SKM-1 treated with dmso at 0.1 percent for 144 hours (cell line): ENCODE results near the gene SH3PXD2A.

Experiments used
- DNase-seq: peaks from one replicate; lab custom pipeline; 2025; ENCODE audit not compliant: unreplicated experiment; lab: John Stamatoyannopoulos, UW

SH3PXD2A gene

DNA sequence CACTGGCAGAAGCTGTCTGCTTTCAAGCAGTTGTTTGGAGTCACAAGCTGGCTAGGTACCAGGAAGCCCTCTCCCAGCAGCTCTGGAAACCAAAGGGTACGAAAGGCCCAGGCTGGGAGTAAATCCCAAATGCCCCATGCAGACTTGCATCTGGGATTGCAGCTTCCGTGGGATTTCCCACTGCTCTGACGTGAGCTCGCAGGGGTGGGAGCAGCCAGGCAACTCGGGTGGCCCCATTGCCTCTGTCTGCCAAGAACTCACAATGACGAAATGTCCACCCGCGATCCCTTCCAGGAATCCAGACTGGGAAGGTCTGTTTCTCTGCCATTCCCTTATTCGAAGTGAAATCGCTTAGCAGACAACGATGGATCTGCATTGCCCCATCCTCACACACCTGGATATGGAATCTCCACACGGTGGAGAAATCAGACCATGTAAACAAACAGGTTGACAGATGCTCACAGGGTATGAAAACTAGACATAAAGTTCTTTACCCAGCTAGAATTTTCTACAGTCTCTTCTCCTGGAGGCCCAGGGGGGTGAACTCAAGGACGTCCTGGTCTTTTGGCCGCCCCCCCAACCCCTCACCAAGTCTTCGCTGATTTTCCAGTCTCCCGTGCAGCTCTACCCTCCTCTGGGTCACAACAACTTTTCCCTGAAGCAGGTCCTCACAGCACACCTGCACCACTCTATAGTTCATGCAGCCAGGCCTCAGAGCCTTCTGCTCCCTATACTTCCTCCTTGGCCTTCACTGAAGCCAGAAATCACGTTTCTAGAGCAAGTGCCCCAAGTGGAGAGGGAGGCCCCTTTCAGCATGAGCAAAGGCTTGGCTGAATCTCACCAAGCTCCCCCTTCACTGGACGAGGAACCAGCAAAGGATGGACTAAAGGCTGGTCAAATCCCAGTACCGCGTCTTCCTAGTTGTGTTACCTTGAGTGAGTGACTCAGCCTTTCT is 20.0 kb downstream of the SH3PXD2A start:
- no peak for DNase-seq

DNA sequence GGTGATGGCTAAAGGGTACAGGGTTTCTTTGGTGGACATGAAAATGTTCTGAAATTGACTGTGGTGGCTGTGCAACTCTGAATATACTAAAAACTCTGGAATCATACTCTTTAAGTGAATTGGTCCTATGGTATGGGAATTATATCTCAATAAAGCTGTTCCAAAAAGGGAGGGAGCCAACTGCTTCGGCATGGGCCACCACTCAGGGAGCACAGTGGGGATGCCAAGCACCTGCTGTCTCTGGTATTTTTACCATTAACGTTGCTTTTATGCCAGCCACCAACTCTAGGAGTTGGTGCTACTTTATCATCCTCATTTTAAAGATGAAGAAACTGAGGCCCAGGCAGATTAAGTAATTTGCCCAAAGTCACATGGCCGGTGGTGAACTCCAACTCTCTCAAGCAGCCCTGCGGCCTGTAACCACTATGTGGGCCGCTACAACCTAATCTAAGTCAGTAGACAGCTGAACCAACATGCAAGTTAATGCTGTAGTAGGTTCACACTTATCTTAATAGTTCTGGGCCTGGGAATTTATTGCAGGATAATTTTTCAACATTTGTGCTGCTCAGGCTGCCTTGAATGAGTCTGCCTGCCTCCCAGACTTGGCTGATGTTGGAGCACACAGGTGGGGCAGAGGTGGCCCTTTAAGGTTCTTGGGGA is 20.8 kb downstream of the SH3PXD2A start:
- DNase-seq, result no peak

DNA sequence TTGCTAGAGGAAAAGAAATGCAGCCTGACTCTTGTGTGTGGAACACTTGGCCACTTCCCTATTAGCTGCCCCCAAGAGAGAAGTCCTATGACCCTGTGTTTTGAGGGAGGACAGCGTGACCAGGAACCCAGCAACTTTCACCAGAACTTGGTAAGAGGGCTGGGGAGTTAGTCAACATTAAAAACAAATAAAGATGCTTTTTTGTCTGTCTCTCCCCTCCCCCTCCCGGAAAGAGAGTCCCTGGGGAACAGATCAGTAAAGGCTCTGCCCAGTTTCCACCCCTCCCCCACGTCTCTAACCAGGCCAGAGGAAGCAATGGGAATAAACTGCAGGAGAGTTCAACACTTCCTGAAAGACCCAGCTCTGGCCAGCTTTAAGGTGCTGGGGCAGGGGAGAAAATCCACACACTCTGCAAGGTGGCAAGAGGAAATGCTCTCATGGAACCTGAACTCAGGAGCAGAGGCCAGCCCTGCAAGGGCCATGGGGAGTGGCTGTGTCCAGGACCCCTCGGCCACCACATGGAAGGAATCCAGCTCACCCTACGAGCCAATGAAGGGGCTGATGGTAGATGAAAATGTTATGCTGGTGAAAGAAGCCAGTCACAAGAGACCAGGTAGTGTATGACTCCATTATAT is 21.5 kb downstream of the SH3PXD2A start:
- peak; percentile 33 for DNase-seq

DNA sequence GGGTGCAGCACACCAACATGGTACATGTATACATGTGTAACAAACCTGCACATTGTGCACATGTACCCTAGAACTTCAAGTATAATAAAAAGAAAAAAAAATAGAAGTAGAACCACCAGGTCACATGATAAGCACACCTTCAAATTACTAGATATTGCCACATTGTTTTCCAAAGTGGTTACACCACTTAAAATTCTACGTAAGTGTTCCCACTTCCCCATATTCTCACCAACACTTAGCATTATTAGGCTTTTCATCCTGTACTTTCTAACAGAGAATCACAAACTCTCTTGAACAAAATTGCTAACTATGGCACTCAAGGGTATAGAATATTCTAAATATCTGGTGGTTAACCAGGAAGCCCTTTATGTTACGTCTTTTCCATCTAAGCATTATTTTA is 22.6 kb downstream of the SH3PXD2A start:
- DNase-seq, result no peak

DNA sequence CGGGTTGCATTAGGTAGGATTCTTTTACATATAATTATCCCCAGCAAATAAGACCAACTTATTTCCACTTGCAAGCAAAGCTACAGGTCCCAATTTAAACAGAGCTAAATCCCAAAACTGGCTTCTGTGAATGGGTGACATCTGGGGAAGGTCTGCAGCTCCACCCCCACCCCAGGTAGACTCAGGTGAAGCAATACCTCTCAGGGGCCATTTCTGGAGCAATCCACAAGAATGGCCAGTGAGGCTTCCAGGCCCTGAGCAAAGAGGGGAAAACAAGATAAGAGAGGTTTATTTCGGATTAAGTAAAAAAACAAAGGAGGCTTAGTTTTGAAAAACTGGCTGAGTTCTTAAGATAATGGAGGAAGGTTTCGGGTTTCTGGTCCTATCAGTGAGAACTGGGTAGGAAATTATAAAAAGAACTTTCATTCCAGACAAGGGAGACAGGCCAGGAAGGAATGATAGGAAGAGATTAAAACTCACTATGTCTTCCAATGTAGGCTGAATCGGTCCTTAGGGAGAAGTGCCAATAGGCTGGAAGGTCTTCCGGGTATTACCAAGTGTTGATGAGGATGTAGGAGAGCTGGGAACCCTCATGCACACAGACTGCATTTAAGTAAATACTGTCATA is 25.4 kb downstream of the SH3PXD2A start:
- no peak for DNase-seq

DNA sequence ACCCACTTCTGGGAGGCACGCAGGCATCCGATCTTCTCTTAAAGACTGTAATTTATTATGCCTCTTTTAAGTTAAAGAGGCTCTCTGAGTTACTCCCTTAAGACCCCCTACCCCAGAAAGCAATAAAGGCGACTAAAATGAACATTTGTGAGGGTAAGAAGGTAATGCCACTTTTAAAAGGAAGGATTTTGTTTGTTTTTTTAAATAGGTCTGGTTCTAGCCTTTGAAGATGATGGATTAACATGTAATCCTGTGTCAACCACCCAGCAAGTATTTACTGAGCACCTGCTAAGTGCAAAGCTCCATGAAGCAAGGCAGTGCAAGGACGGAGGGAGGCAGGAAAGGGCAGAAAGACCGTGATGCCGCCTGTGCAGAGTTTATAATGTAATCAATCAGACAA is 26.1 kb downstream of the SH3PXD2A start:
- DNase-seq, result no peak

DNA sequence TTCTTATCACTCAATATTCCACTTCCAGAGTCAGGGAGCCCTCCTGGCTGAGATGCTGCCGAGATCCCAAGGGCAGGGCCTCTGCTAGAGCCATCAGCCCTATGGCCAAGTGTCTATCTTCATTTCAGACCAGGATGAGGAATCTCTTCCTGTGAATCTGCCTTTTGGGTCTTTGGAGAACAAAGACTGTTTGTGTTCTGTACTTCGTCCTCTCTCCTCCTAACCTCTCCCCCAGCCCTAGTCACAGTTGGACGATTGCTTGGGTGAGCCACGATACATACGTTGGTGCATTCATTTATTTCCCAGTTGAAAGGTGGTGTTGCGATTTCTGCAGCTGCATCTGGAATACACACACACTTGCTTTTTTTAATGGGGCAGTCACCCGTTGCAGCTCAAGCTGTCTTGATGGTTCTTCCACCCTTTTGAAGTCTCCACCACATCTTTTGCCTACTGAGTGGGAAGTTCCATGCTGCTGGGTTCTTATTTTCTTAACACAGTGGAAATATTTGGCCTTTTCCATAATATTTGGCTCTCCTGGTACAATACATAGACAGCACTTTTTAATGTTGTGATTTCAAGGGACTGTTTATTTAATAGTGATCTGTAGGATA is 26.7 kb downstream of the SH3PXD2A start:
- DNase-seq, result no peak

DNA sequence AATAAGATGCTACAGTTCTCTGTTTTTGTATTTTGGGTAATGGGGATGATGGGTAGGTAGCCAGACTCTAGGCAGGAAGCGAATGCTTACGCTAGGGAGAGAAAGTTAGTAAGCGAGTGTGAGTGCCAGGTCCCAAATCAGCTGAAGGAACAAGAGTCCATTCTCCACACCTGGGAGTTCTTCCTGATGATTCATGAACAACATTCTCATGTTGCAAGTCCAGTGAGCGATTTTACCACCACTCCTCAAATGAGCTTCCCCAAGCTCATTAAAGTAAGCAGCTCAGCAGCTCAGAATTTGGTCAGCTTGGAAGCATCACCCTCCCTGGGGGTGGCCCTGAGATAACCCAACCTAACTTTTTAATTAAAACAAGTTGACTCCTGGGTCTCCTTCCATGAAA is 27.3 kb downstream of the SH3PXD2A start:
- no peak for DNase-seq

DNA sequence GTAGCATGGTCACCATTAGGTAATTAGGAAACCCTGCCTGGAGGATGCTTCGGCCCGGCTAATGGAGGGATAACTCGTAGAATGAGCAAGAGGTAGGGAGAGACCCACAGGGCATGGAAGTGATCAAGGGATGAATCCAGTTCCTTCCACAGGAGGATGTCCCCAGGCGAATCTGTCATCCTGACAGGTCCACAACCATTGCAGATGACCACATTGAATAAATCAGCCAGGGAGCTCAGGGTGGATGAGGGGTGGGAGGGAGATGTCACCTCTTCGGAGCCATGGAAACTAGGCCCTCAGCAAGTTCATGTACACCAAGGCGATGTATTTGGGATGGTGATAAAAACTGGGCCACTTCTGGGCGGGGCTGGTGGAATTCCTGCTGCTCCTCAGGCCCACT is 28.5 kb downstream of the SH3PXD2A start:
- no peak for DNase-seq

DNA sequence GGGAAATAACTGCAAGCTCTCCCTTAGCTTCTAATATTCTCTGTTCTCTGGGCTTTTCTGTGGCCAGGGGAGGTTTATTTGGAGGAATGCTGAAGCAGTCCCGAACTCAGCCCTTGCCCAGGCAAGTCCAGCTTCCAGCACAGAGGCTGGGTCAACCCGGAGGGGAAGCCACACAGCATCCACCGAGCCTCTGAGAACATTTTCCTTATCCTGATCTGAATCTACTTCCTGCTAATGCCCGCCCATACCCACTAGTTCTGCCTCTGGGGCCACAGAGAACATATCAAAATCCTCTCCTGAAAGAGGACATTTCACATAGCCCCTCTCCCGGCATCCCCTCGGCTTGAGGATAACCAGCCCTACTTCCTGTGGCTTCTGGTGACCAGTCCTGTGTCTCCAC is 31.1 kb downstream of the SH3PXD2A start:
- DNase-seq, result no peak

DNA sequence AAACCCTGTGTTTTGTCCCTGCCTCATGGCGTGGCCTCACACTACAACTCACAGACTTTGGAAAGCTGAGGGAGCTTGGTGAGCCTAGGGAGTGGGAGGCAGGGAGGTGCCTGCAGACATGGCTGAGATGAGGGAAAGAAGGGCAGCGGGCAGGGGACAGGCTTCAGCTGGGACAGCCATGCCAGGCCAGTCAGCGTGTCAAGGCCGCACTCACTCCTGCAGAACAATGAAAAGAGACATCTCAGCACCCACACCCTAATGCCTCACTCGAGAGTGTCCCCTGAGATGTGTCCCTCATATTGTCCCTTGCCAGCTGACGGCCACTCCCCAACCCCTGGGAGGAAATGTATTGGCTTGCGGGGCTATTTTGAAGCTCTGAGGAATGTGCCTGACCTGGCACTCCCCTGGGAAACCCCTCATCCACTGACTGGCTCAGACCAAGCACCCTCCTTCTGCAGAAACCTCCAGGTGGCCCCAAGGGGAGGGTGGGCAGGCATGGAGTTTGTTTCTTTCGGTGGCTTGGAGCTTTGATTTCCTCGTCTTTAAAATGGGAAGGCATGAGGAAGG is 31.6 kb downstream of the SH3PXD2A start:
- no peak for DNase-seq

DNA sequence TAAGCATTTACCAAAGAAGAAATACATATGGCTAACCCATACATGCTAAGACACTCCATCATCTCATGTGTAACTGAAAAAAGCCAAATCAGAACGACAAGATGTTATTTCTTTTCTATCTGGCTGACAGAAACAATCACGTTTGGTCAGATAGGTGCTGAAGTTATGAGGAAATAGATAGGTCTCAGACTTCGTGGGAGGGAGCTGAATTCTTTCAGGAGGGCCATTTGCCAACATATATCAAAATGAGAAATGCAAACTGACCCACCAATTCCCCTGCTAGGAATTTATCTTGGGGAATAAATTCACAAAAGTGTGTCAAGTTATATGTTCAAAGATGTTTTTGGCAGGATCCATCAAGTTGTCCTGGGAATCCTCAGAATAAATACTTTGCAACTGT is 32.6 kb downstream of the SH3PXD2A start:
- DNase-seq, result no peak

DNA sequence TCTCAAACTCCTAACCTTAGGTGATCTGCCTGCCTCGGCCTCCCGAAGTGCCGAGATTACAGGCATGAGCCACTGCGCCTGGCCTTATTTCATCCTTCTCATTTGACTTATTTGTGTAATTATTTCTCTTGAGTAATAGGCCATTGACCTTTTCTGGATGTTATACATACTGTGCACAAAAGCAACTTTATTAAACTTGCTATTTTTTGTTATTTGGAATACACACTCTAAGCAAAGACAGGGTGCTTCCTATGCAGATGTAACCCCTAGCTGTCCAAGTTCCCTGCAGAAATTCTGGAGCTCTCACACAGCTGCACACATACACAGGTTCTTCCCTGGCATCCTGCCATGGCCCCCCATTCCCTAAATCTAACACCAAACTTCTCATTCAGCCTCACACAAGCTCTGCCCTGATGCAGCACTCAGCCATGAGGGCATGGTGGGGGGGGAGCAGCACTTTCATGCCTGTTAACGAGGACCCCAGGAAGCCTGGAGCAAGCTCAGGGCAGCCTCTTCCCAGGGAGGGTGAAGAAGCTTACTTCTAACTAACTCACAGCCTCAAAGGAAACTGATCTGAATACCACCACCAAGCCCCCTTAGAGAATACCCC is 33.2 kb downstream of the SH3PXD2A start:
- DNase-seq, result no peak

DNA sequence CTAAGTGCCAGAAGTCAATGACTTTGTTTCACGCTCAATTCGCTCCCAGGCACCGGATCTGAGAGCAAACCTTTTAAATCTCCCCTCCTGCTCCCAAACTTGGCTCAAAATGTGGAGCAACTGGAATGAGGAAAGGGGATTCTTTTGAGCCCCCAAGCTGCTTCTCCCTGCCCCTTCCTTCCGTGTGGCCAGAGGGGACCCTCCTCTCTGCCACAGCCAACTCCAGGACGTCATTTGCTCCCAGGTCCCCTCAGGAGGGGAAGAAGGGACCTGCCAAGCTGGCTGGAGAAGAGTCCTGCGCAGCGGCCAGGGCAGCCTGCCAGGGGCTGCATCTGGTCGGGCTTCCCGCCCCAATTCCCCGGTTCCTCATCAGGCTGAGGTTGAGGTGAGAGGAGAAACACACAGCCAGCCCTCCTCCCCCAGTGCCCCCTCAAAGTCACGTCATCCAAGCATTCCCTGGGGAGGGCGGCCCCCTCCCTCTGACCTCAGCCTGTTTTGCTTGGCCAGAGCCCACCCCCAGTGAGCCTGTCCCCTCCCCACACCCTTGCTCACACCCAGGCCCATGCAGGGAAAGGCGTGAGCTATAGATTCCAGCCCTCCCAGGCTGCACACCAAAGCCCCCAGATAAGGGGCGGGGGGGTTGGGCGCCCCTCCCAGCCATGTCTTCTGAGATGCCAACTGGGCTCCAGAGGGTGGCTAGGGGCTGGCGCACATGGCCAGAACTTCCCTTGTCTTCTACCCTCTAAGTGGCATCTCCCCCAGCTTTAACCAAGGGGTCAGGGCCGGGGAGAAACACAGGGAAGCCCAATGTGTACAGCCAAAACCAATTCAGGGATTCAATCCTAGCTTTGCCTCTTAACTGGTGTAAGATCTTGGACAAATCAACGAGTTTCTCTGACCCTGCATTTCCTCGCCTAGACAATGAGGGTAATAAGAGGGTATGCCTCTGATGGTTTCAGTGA is 35.0 kb downstream of the SH3PXD2A start:
- no peak for DNase-seq

DNA sequence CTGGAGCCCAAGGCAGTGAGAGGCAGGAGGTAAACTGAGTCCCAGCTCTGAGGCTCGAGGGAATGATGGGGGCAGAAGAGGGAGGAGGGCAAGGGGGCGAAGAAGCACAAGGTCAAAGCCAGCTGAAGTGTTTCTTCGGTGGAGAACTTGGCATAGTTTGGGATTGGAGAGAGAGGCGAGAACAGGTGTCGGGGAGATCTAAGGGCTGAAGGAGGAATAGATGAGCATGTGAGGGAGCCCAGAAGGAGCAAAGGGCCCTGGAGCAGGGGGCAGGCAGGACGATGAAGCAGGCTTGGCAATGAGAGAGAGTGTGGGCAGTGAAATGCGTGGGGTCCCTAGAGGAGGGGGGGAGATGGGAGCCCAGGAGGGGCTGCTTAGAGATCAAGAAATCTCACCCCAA is 35.9 kb downstream of the SH3PXD2A start:
- no peak for DNase-seq

DNA sequence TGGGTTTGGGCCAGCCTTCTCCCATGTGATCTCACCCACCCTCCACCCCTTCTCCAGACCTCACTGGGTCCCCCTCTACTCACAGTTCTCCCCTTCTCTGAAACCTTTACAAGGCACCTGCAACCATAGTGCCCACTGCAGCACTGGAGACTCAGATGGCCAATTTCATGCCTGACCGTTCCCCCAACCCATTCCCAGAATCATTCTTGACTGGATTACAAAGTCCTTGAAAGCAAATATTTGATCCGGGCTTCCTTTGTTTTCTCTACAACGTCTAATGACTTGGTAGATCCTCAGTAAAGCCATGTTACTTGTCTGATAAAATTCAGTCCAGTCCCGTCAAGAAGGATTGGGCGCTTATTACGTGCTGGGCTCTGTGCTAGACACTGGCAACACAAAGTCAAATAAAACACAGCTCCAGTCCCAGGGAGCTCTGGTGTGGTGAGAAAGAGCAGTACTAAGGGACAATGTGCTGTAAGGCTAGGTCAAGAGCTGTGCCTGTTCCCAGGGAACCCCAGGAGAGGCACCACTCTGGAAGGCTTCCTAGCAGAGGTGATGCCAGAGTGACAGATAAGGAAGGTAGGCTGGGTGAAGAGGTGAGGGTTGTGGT is 36.5 kb downstream of the SH3PXD2A start:
- no peak for DNase-seq

DNA sequence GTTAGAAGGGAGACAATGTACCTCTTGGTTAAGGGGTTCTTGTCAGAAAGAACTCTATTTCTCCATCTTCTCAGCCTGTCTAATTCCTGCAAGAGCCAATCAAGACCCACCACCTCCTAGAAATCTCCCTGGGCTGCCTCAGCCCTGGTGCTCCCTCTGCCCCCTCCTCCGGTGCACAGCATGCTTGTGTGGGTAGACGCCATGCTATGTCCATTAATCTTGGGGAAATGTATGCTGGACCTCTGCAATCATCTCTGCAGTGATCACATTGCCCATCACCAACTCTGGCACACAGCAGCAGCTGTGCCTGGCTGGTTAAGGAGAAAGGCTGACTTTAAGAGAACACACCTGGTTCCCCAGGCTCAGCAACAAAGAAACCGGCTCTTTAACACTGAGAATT is 37.3 kb downstream of the SH3PXD2A start:
- DNase-seq, result no peak

DNA sequence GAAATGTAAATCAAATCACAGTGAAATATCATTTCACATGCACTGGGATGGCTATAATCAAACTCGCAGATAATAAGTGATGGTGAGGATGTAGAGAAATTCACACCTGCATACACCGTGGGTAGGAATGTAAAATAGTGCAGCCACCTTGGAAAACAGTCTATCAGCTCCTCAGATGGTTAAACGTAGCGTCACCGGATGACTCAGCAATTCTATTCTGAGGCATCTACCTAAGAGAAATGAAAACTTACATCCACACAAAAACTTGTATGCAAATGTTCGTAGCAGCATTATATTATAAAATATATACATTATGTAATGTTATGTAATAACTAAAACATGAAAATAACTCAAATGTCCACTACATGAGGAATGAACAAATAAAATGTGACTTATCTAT is 38.9 kb downstream of the SH3PXD2A start:
- DNase-seq, result no peak
